SH-SY5Y (cell line): ENCODE data around the gene FBXO7.

Source experiments
- GATA2 ChIP-seq: IDR thresholded peaks from 2 replicates; pipeline ENCODE4 v1.6.1; 2011; ENCODE audit warnings: mild to moderate bottlenecking, low read depth, low read length
- GATA3 ChIP-seq: IDR thresholded peaks from 2 replicates; pipeline ENCODE4 v1.6.1; 2011; ENCODE audit warnings: low read depth, mild to moderate bottlenecking, low read length, moderate library complexity

DNA sequence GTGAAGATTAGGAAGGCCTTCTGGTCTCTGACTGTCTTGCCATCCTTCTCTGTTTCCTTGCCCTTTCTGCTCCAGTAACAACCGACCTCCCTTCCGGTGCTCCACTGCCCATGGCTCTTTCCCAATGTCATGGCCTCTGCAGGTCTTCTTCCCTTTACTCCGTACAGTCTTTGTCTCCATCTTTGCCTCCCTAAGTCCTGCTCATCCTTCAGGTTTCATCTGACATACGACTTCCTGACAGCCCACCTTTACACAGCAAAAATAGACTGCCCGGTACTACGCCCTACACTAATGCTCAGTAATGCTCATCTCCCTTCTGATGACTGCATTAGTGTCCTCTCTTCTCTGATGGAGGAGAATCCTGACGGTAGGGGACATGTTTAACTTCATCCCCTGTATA lies 63.9 kb downstream of the FBXO7 start:
- TF ChIP-seq GATA2 (no peak), GATA3 (no peak)
